Activated B cell treated with CpG ODN at 0.5 μM for 24 hours (primary cell): ENCODE measurements around the gene CENPB. TPM values are rescaled to one million over a fixed set of nuclear protein-coding genes. Genes with fewer than 3 reads are reported as not detected.

Source experiments
- ATAC-seq: fragments of 200-7000 bp; cut with Tn5 transposase; one replicate; pipeline ENCODE4 v1.10.0; 2021; ENCODE audit warnings: low read depth, mild to moderate bottlenecking, moderate library complexity
- CTCF ChIA-PET: fragments of 350-600 bp; sonication (Branson Sonifier 250); formaldehyde crosslinking; loops from one replicate; lab custom pipeline; 2021; ENCODE audit warnings: antibody characterized with exemption; lab: Charles Lee
- POLR2A ChIA-PET: fragments of 350-600 bp; sonication (Branson Sonifier 250); formaldehyde crosslinking; loops from one replicate; lab custom pipeline; 2021; ENCODE audit warnings: antibody characterized with exemption; lab: Charles Lee
- DNase-seq: peaks from one replicate; pipeline ENCODE4 v3.0.0; 2022
- H3K27ac Mint-ChIP-seq: one replicate; pipeline ENCODE4 v1.8.0; 2020; ENCODE audit warnings: mixed read lengths
- H3K27me3 Mint-ChIP-seq: one replicate; pipeline ENCODE4 v1.8.0; 2021; ENCODE audit warnings: mixed read lengths
- H3K36me3 Mint-ChIP-seq: one replicate; pipeline ENCODE4 v1.8.0; 2021; ENCODE audit warnings: low read depth, mixed read lengths
- H3K4me1 Mint-ChIP-seq: one replicate; pipeline ENCODE4 v1.8.0; 2021; ENCODE audit warnings: mixed read lengths
- H3K4me3 Mint-ChIP-seq: one replicate; pipeline ENCODE4 v1.8.0; 2020; ENCODE audit warnings: mild to moderate bottlenecking, mixed read lengths
- H3K9me3 Mint-ChIP-seq: one replicate; pipeline ENCODE4 v1.8.0; 2020; ENCODE audit warnings: mixed read lengths
- intact Hi-C: fragments of 100-400 bp; cut with micrococcal nuclease; formaldehyde crosslinking; loops from one replicate; pipeline ENCODE4 v1.15.1; 2024
- total RNA-seq: library from RNA; stranded (reverse); gene quantifications from 2 replicates; pipeline ENCODE4 v1.2.3, GENCODE V29; 2022
- TF ChIP-seq, protein P1 (sequence below): fragments of 200-600 bp; IDR thresholded peaks from one replicate; pipeline ENCODE4 v1.8.0; 2022; ENCODE audit warnings: antibody characterized with exemption, mild to moderate bottlenecking

CENPB gene
- total RNA-seq, 1 donor from 2014 or later, result 51.7 TPM

DNA sequence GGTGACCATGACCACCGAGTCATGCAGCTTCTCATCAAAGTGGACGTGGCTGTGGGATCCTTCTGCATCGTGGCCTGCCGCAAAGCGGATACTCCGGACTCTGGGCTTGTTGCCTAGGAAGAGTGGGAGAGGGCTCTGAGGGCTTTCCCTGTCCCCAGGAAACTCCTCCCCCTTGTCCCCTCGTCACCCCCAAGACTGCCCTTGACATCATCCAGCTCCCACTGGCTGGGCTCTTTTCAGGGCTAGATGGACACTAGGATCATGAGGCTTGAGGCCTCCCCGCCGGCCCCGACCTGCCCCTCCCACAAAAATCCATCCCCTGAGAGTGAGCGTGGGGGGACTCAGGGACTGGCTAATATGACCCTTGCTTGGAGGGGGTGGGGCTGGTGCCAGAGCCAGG lies 28.0 kb downstream of the CENPB start:
- H3K36me3 Mint-ChIP-seq, result peaks cover 21% of the 10 kb centered on the region
- DNase-seq, result no peak

DNA sequence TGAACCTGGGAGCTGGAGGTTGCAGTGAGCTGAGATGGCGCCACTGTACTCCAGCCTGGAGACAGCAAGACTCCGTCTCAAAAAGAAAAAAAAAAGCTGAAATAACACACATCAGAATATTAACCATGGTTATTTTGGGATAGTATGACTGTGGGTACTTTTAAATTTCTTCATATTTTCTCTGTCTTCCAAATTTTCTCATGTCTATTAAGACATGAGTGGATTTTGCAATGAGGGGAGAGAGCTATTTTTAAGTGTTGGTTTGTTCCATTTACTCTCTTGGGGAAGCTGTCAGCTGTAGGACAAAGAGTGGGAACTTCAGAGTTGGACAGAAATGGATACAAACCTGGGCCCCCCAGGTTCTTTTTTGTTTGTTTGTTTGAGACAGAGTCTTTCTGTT lies 29.3 kb downstream of the CENPB start:
- H3K9me3 Mint-ChIP-seq, result no peaks in the 10 kb centered on the region
- ChIA-PET POLR2A (interaction anchor here (1.4 kb wide), 1 partner anchor 11 kb away, joined by 4 read pairs; no protein-coding TSS in a partner anchor), CTCF (interaction anchor here (1.7 kb wide), 1 partner anchor 11 kb away, joined by 5 read pairs; no protein-coding TSS in a partner anchor)
- DNase-seq (no peak), ATAC-seq (no peak)
- H3K27me3 Mint-ChIP-seq, result no peaks in the 10 kb centered on the region
- H3K27ac Mint-ChIP-seq, result no peak overlapping the region
- peaks cover 16% of the 10 kb centered on the region for H3K4me1 Mint-ChIP-seq
- TF ChIP-seq, protein P1, sequence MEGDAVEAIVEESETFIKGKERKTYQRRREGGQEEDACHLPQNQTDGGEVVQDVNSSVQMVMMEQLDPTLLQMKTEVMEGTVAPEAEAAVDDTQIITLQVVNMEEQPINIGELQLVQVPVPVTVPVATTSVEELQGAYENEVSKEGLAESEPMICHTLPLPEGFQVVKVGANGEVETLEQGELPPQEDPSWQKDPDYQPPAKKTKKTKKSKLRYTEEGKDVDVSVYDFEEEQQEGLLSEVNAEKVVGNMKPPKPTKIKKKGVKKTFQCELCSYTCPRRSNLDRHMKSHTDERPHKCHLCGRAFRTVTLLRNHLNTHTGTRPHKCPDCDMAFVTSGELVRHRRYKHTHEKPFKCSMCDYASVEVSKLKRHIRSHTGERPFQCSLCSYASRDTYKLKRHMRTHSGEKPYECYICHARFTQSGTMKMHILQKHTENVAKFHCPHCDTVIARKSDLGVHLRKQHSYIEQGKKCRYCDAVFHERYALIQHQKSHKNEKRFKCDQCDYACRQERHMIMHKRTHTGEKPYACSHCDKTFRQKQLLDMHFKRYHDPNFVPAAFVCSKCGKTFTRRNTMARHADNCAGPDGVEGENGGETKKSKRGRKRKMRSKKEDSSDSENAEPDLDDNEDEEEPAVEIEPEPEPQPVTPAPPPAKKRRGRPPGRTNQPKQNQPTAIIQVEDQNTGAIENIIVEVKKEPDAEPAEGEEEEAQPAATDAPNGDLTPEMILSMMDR, result no peak
- intact Hi-C loops, result no loop called here
- peaks cover 23% of the 10 kb centered on the region for H3K36me3 Mint-ChIP-seq
- no peak overlapping the region for H3K4me3 Mint-ChIP-seq

More for the DNA sequence above, 28.0 kb downstream of the CENPB start:
- TF ChIP-seq, protein P1, result no peak
- H3K4me3 Mint-ChIP-seq, result no peak overlapping the region
- H3K27me3 Mint-ChIP-seq, result no peaks in the 10 kb centered on the region
- no peak for ATAC-seq
- no peak overlapping the region for H3K27ac Mint-ChIP-seq
- no peaks in the 10 kb centered on the region for H3K9me3 Mint-ChIP-seq
- peaks cover 11% of the 10 kb centered on the region for H3K4me1 Mint-ChIP-seq
- POLR2A ChIA-PET, result no interaction called here
- CTCF ChIA-PET, result no interaction called here
- intact Hi-C loops, result no loop called here

DNA sequence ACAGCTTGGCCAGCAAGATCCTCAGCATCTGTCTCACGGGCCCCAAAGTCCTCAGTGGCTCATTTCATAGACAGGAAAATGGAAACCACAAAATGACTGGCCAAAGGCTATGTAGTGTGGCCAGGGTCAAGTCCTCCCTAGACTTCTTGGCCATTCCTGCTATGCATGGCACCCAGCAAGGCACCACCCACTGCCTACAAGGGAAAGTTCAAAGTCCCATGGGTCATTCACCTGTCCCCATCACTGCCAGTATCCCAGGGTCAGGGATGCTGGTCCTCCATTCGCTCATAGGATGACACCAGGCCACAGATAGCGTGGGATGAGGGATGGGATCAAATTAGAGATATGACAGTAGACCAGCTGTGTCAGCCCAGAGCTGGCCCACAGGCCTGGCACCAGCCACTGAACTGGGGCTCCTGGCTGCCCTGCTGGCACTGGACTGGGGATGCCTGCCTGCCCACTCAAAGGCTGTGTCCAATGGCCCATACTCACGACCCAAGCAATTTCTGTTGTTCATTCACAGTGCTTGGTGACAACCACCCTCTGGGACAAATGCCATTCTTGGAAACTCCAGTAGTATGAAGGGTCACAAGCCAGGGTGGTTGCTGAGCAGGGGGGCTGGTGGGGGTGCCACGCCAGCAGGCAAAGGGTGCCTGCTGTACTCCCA lies 30.6 kb downstream of the CENPB start:
- Mint-ChIP-seq H3K36me3 (peaks cover 18% of the 10 kb centered on the region), H3K4me1 (peaks cover 12% of the 10 kb centered on the region), H3K9me3 (no peaks in the 10 kb centered on the region), H3K27ac (no peak overlapping the region), H3K27me3 (no peaks in the 10 kb centered on the region), H3K4me3 (no peak overlapping the region)
- ChIA-PET CTCF (interaction anchor here (1.0 to 5.5 kb wide), 3 partner anchors 12 to 100 kb away, joined by 3 to 32 read pairs (median 5); partner anchors contain the start of gene ADISSP), POLR2A (interaction anchor here (1.4 kb wide), 1 partner anchor 13 kb away, joined by 4 read pairs; no protein-coding TSS in a partner anchor)
- intact Hi-C loops, result no loop called here
- TF ChIP-seq, protein P1, result no peak
- ATAC-seq (no peak), DNase-seq (no peak)

GRCh38 chr20:3755269-3755668 lies 31.3 kb downstream of the CENPB start:
- Mint-ChIP-seq H3K9me3 (no peaks in the 10 kb centered on the region), H3K4me3 (no peak overlapping the region), H3K36me3 (peaks cover 18% of the 10 kb centered on the region), H3K4me1 (peaks cover 11% of the 10 kb centered on the region), H3K27ac (no peak overlapping the region), H3K27me3 (no peaks in the 10 kb centered on the region)
- no peak for DNase-seq
- no peak for ATAC-seq
- intact Hi-C loops, result no loop called here
- ChIA-PET CTCF (interaction anchor here (1.0 to 5.5 kb wide), 2 partner anchors 12 to 100 kb away, joined by 3 to 32 read pairs; partner anchors contain the start of gene ADISSP), POLR2A (interaction anchor here (1.1 to 1.5 kb wide), 2 partner anchors 13 to 65 kb away, joined by 4 to 6 read pairs; partner anchors contain the start of genes ADISSP and AP5S1)
- TF ChIP-seq, protein P1, result no peak

GRCh38 chr20:3754276-3754630 lies 32.3 kb downstream of the CENPB start:
- no peaks in the 10 kb centered on the region for H3K27me3 Mint-ChIP-seq
- no peak overlapping the region for H3K27ac Mint-ChIP-seq
- CTCF ChIA-PET, result interaction anchor here (2.1 to 5.5 kb wide), 2 partner anchors 10 to 13 kb away, joined by 7 to 32 read pairs; partner anchors contain the start of gene ADISSP

More at GRCh38 chr20:3754276-3754630, 32.3 kb downstream of the CENPB start:
- ATAC-seq, result no peak
- POLR2A ChIA-PET, result interaction anchor here (1.1 to 1.5 kb wide), 2 partner anchors 14 to 66 kb away, joined by 4 to 6 read pairs; partner anchors contain the start of genes ADISSP and AP5S1
- peaks cover 11% of the 10 kb centered on the region for H3K4me1 Mint-ChIP-seq
- intact Hi-C loops, result no loop called here
- DNase-seq, result no peak
- TF ChIP-seq, protein P1, result no peak
- H3K36me3 Mint-ChIP-seq, result peaks cover 14% of the 10 kb centered on the region
- H3K9me3 Mint-ChIP-seq, result no peaks in the 10 kb centered on the region
- H3K4me3 Mint-ChIP-seq, result no peak overlapping the region
